Astrocyte of the spinal cord (primary cell): ENCODE data around the gene MVB12B.

Source experiments
- DNase-seq: peaks from one replicate; pipeline ENCODE4 v3.0.0; 2011; ENCODE audit warnings: low read depth, low spot score
- H3K4me3 ChIP-seq: 2 replicates; pipeline ENCODE4 v1.5.1; 2011; ENCODE audit warnings: low read depth, mild to moderate bottlenecking, low read length, moderate library complexity
- in situ Hi-C: cut with HindIII; loops from 2 replicates; pipeline ENCODE4 v1.10.0; 2017; ENCODE audit warnings: low sequenced_read_pairs
- TF ChIP-seq, protein P1 (sequence below): IDR thresholded peaks from 2 replicates; pipeline ENCODE4 v1.5.1; 2012; ENCODE audit warnings: low read depth, mild to moderate bottlenecking, low read length, inconsistent platforms

MVB12B gene

DNA sequence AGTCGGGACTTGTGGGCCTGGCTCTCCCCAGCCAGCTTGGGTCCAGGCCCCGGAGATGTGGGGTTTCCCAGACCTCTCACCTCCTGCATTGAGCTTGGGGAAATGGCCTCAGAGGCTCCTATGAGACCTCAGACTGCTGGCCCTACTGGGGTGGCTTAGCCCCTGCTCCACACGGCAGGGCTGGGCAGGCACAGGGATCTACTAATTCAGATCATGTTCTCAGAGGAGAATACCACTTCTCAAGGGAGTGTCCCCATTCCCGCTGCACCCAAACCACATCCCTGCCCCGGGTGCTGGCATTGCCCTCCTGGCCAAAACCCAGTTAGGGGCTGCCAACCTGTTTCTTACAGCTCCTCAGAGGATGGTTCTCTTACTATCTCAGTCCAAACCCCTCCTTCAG, 205.0 kb downstream of the MVB12B start:
- no peak overlapping the region for H3K4me3 ChIP-seq
- DNase-seq = no peak
- in situ Hi-C loops = no loop called here
- TF ChIP-seq, protein P1, sequence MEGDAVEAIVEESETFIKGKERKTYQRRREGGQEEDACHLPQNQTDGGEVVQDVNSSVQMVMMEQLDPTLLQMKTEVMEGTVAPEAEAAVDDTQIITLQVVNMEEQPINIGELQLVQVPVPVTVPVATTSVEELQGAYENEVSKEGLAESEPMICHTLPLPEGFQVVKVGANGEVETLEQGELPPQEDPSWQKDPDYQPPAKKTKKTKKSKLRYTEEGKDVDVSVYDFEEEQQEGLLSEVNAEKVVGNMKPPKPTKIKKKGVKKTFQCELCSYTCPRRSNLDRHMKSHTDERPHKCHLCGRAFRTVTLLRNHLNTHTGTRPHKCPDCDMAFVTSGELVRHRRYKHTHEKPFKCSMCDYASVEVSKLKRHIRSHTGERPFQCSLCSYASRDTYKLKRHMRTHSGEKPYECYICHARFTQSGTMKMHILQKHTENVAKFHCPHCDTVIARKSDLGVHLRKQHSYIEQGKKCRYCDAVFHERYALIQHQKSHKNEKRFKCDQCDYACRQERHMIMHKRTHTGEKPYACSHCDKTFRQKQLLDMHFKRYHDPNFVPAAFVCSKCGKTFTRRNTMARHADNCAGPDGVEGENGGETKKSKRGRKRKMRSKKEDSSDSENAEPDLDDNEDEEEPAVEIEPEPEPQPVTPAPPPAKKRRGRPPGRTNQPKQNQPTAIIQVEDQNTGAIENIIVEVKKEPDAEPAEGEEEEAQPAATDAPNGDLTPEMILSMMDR = no peak

DNA sequence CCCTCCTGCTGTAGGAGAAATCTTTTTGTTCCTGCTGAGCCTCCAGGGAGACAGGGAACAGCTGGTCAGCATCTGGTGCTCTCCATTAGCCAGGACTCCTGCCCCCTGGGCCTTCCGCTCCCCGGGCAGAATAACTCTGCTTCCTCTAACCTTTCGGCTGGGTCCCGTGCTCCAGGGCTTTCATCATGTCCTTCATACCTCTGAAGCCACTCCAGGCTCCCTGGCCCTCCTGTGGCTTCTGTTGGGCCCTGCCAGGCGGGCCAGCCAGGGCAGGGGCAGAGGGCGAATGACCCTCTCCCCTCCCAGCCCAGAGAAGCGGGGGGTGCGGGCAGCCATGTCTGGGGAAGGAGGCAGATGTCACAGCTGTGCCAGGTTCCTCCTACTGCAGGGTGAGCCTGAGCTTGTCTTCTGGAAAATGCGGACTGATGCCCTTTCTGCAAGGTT, 205.4 kb downstream of the MVB12B start:
- DNase-seq = no peak
- TF ChIP-seq, protein P1 = no peak
- in situ Hi-C loops = no loop called here
- no peak overlapping the region for H3K4me3 ChIP-seq

DNA sequence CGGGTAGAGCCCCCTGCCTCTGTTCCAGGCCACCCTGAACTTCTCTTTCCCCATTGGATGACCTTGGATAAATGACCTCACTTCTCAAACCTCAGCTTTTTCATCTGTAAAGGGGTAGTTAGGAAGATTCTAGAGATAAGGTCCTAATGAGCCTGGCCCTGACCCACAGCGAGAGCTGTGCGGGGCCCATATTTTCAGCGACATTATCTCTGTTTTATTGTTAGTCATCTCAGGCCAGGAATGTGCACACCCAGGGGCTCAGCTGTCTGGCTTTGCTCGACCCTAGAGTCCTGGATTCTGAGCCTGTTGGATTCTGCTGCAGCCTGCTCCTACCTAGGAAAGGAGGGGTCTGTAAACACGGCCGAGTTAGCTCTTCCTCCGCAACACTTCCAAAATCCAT, 205.9 kb downstream of the MVB12B start:
- TF ChIP-seq, protein P1 = no peak
- H3K4me3 ChIP-seq = no peak overlapping the region
- in situ Hi-C loops = no loop called here
- DNase-seq = no peak

DNA sequence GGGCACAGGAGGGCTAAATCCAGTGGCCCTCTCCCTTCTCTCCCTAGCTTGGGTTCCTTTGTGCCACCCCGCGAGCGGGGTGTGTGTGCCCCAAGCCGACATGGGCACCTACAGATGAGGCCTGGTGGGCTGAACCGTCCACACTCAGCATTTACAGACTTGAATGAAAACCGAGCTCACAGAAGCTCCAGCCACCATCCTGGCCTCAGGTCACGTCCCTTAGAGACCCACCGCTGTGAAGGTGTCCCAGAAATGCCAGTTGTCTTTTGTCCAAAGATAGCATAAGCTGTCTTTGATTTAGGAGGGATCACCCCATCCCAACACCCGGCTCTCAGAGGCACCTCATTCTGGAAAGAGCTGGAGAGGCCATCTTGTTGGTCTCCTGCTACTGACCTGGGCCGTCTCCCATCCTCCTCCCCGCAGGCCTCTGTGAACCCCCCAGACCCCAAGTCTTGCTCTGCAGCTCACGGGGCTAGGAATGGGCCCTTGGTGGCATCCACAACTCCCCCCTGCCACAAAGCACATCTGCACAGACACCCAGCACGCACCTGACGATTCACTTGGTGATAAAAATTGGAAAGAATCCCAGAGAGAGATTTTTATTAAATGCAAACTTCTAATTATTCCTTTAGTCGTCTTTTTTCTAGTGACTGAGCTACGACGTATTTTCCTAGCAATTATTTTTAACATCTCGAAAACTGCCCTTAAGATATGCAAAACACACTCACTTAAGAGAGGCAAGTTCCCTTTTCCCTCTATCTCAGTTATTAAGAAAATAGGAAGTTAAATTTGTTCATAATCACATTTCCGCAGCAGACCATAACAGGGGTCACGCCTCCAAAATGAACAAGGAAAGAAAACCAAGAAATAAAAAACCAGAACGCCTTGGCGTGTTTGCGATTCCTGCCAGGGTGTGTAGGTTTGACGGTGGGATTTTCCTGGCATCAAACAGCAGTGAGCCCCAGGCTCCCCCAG, 206.6 kb downstream of the MVB12B start:
- H3K4me3 ChIP-seq = no peak overlapping the region
- TF ChIP-seq, protein P1 = no peak
- in situ Hi-C loops = no loop called here
- DNase-seq = no peak

DNA sequence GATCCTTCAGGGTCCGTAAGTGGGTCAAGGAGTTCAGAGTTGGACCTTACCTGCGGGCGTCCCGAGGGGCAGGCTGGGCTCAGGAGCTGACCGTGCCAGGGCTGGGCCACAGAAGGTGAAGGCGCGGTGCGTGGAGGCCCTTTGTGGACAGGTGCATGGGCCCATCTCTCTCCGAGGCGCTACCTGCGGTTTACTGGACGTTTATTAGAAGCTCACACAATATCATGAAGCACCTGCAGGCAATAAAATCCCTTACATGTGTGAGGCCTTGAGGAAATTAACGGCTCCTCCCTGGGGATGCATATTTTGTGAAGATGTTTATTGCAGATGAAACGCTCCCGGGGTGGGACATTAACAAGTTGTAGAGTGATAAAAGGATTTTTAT, 207.3 kb downstream of the MVB12B start:
- TF ChIP-seq, protein P1 = no peak
- in situ Hi-C loops = no loop called here
- H3K4me3 ChIP-seq = no peak overlapping the region
- no peak for DNase-seq

DNA sequence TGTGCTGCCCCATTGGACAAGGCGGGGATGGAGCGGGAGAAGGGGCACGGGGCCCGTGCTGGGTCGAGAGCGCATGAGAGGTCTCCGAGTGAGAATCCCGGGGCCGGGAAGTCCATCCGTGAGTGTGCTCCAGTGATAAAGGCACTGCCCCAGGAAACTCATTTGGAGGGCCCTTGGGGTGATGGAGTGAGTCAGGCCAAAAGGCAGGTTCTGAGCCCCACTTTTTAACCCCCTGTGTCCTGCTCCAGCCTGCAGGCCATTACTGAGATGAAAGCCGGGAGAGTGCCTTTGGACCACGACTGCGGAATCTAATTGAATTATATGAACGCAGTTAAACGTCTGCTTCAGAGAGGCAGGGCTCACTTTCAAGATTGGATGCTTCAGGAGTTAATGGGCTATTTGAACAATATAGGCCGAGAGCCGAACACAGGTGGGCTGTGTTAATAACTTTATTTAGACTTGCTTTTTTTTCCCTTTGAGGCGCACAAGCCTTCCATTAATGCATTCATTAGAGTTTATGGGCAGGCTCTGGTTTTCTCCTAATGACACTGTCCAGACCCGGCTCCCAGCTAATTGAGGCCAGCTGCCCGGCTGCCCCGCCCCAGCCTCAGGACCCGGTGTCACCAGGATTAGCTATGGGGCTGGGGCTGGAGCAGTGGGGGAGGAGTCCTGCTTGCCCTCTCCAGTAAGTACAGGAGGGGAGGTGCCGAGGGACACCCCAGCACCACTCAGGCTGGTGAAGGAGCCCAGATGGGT, 208.0 kb downstream of the MVB12B start:
- no peak for DNase-seq
- no peak overlapping the region for H3K4me3 ChIP-seq
- TF ChIP-seq, protein P1 = no peak
- in situ Hi-C loops = no loop called here
